Natural killer cell (primary cell): ENCODE results near the gene ATF4. TPM values are rescaled to one million over a fixed set of nuclear protein-coding genes. Genes with fewer than 3 reads are reported as not detected.
A peak's percentile ranks its signal among the peaks of the same experiment; 100 is the strongest.

Experiments used
- ATAC-seq, 3 donors: fragments of 150-1000 bp in 2 of 3; fragments of 200-7000 bp in 1 of 3; cut with Tn5 transposase; 1 replicate in 1 of 3; 2 replicates in 2 of 3; pipeline ENCODE4 v1.10.0; 2021; ENCODE audit warnings: mild to moderate bottlenecking in 2 of 3, moderate library complexity in 2 of 3
- DNase-seq, 2 donors: peaks; one replicate each; pipeline versions ENCODE4 v3.0.0 to v3.0.0-alpha.2; 2013 to 2021; ENCODE audit warnings: mixed read lengths in 1 of 2
- H3K27ac ChIP-seq: one replicate; pipeline ENCODE4 v1.5.1; 2013; ENCODE audit warnings: mild to moderate bottlenecking, low read length
- H3K27me3 ChIP-seq: one replicate; pipeline ENCODE4 v1.6.1; 2013; ENCODE audit warnings: low read length; ENCODE audit not compliant: control insufficient read depth, insufficient read depth
- H3K36me3 ChIP-seq: one replicate; pipeline ENCODE4 v1.6.1; 2013; ENCODE audit warnings: low read length; ENCODE audit not compliant: control insufficient read depth, insufficient read depth
- H3K4me1 ChIP-seq: one replicate; pipeline ENCODE4 v1.6.1; 2013; ENCODE audit warnings: low read length; ENCODE audit not compliant: control insufficient read depth, insufficient read depth
- H3K4me3 ChIP-seq: one replicate; pipeline ENCODE4 v1.5.1; 2013; ENCODE audit warnings: low read length
- H3K9me3 ChIP-seq: one replicate; pipeline ENCODE4 v1.6.1; 2013; ENCODE audit warnings: low read length; ENCODE audit not compliant: control insufficient read depth, insufficient read depth
- H3K27ac Mint-ChIP-seq, 2 donors: one replicate each; pipeline ENCODE4 v1.8.0; 2022; ENCODE audit warnings: mild to moderate bottlenecking in 2 of 2, mixed read lengths in 2 of 2, moderate library complexity in 1 of 2
- H3K27me3 Mint-ChIP-seq, 2 donors: one replicate each; pipeline ENCODE4 v1.8.0; 2022; ENCODE audit warnings: low read depth in 2 of 2, mixed read lengths in 2 of 2
- H3K36me3 Mint-ChIP-seq: one replicate; pipeline ENCODE4 v1.8.0; 2022; ENCODE audit warnings: mixed read lengths
- H3K4me1 Mint-ChIP-seq, 2 donors: one replicate each; pipeline ENCODE4 v1.8.0; 2022; ENCODE audit warnings: mixed read lengths in 2 of 2
- H3K4me3 Mint-ChIP-seq: one replicate; pipeline ENCODE4 v1.8.0; 2022; ENCODE audit warnings: mild to moderate bottlenecking, moderate library complexity, mixed read lengths
- H3K9me3 Mint-ChIP-seq, 2 donors: one replicate each; pipeline ENCODE4 v1.8.0; 2022; ENCODE audit warnings: mixed read lengths in 2 of 2
- CTCF ChIP-seq: fragments of 200-600 bp; IDR thresholded peaks from one replicate; pipeline ENCODE4 v1.8.0; 2022; ENCODE audit warnings: antibody characterized with exemption
- WGBS: methylation state at CpG from one replicate; pipeline ENCODE4 v1.1.7; 2013; ENCODE audit warnings: missing lambda C conversion rate; ENCODE audit not compliant: insufficient coverage; 5-methylcytosine and 5-hydroxymethylcytosine counted together
- intact Hi-C: fragments of 100-400 bp; cut with micrococcal nuclease; formaldehyde crosslinking; loops from one replicate; pipeline ENCODE4 v1.14.2; 2022
- total RNA-seq, 4 donors: library from RNA; stranded (reverse); fragments of 120-200 nt in 1 of 4; gene quantifications; one replicate each; pipeline versions ENCODE4 v1.2.3 to v1.2.4, GENCODE V29; 2013 to 2022

The ATF4 gene
- total RNA-seq, 3 donors from 2014 or later (not counting 1 experiment from before 2014, with no cell fraction given), result 235 to 242 (median 238) TPM

GRCh38 chr22:39525658-39525975 lies 5.3 kb downstream of the ATF4 start:
- Mint-ChIP-seq H3K9me3 (no peaks in the 10 kb centered on the region), H3K4me3 (no peak overlapping the region), H3K4me1 (peaks cover 63 to 73% of the 10 kb centered on the region in 2 donors), H3K27me3 (no peaks in the 10 kb centered on the region), H3K27ac (peak overlapping the region; percentile 73 to 79), H3K36me3 (no peaks in the 10 kb centered on the region)
- TF ChIP-seq CTCF, result no peak
- Histone ChIP-seq H3K27me3 (no peaks in the 10 kb centered on the region), H3K9me3 (no peaks in the 10 kb centered on the region), H3K4me1 (peaks cover 88% of the 10 kb centered on the region), H3K36me3 (peaks cover 61% of the 10 kb centered on the region), H3K4me3 (no peak overlapping the region), H3K27ac (no peak overlapping the region)
- 94% methylated on average over 4 of the region's 4 CpGs for WGBS
- intact Hi-C loops, result no loop called here
- DNase-seq (no peak), ATAC-seq (no peak)

- peaks cover 92% of the 10 kb centered on the region for H3K4me1 ChIP-seq
- H3K9me3 ChIP-seq, result no peaks in the 10 kb centered on the region
- no peak overlapping the region for H3K27ac ChIP-seq
- Mint-ChIP-seq H3K9me3 (no peaks in the 10 kb centered on the region), H3K36me3 (no peaks in the 10 kb centered on the region), H3K27ac (peak overlapping the region; percentile 66 to 68), H3K4me1 (peaks cover 66 to 83% of the 10 kb centered on the region in 2 donors), H3K4me3 (no peak overlapping the region), H3K27me3 (no peaks in the 10 kb centered on the region)
- TF ChIP-seq CTCF, result no peak
- H3K4me3 ChIP-seq, result no peak overlapping the region
- intact Hi-C loops, result no loop called here
- whole genome bisulfite sequencing, result 36% methylated on average over 4 of the region's 4 CpGs
- peaks cover 54% of the 10 kb centered on the region for H3K36me3 ChIP-seq
- no peak for ATAC-seq
- H3K27me3 ChIP-seq, result no peaks in the 10 kb centered on the region
- DNase-seq, result peak in 1 of 2 donors; percentile 61
These were observed 6.4 kb downstream of the ATF4 start for GRCh38 chr22:39526736-39527171.

- H3K9me3 ChIP-seq, result no peaks in the 10 kb centered on the region
- DNase-seq (peak in 1 of 2 donors; percentile 28), ATAC-seq (no peak)
- no peak for TF ChIP-seq CTCF
- H3K4me3 Mint-ChIP-seq, result no peak overlapping the region
- H3K4me3 ChIP-seq, result no peak overlapping the region
- 75% methylated on average over 6 of the region's 6 CpGs for WGBS
- H3K27ac ChIP-seq, result peak overlapping the region; percentile 11
- no peaks in the 10 kb centered on the region for H3K36me3 Mint-ChIP-seq
- H3K4me1 ChIP-seq, result peaks cover 88% of the 10 kb centered on the region
- intact Hi-C loops, result no loop called here
- no peaks in the 10 kb centered on the region for H3K27me3 Mint-ChIP-seq
- peak overlapping the region; percentile 66 to 68 for H3K27ac Mint-ChIP-seq
- no peaks in the 10 kb centered on the region for H3K27me3 ChIP-seq
- H3K9me3 Mint-ChIP-seq, result no peaks in the 10 kb centered on the region
- H3K4me1 Mint-ChIP-seq, result peaks cover 62 to 81% of the 10 kb centered on the region in 2 donors
- peaks cover 47% of the 10 kb centered on the region for H3K36me3 ChIP-seq
These were observed 7.2 kb downstream of the ATF4 start for GRCh38 chr22:39527481-39527961.

- no peak overlapping the region for H3K4me3 ChIP-seq
- H3K36me3 Mint-ChIP-seq, result no peaks in the 10 kb centered on the region
- H3K27ac ChIP-seq, result peak overlapping the region; percentile 36
- WGBS, result 91% methylated on average over 11 of the region's 12 CpGs
- no peaks in the 10 kb centered on the region for H3K27me3 Mint-ChIP-seq
- no peak overlapping the region for H3K4me3 Mint-ChIP-seq
- H3K36me3 ChIP-seq, result peaks cover 40% of the 10 kb centered on the region
- no peaks in the 10 kb centered on the region for H3K9me3 Mint-ChIP-seq
- peaks cover 56 to 79% of the 10 kb centered on the region in 2 donors for H3K4me1 Mint-ChIP-seq
- no peaks in the 10 kb centered on the region for H3K9me3 ChIP-seq
- no peak for ATAC-seq
- intact Hi-C loops, result loop anchor here (2.0 kb wide), 2 partner anchors 209 to 357 kb away; partner anchors contain the start of gene RPL3
- peak in 1 of 2 donors; percentile 26 for DNase-seq
- TF ChIP-seq CTCF, result no peak
- H3K27me3 ChIP-seq, result no peaks in the 10 kb centered on the region
- peaks cover 82% of the 10 kb centered on the region for H3K4me1 ChIP-seq
- H3K27ac Mint-ChIP-seq, result peak overlapping the region; percentile 62 to 68
These were observed 7.8 kb downstream of the ATF4 start for GRCh38 chr22:39528080-39528661.
